MCF 10A (cell line): ENCODE results near the gene KBTBD2. TPM values are rescaled to one million over a fixed set of nuclear protein-coding genes. Genes with fewer than 3 reads are reported as not detected.
A peak's percentile ranks its signal among the peaks of the same experiment; 100 is the strongest.

Source experiments
- BruUV-seq: library from RNA; stranded (reverse); fragments of 400-500 nt; replicated peaks from 2 replicates; lab custom pipeline; 2021; lab: Mats Ljungman, UMichigan
- CTCF ChIA-PET: fragments of 300-600 bp; sonication (Branson Sonifier 250); formaldehyde crosslinking; extraction: SDS; loops from one replicate; lab custom pipeline; 2021; ENCODE audit warnings: antibody characterized with exemption, inconsistent platforms; lab: Yijun Ruan, JAX
- POLR2A ChIA-PET: fragments of 300-600, 350-650 bp; sonication (Branson Sonifier 250); formaldehyde crosslinking; extraction: SDS; loops from one replicate; lab custom pipeline; 2020; ENCODE audit warnings: antibody characterized with exemption, inconsistent platforms; lab: Yijun Ruan, JAX
- DNase-seq: peaks from one replicate; pipeline ENCODE4 v3.0.0-alpha.2; 2018; ENCODE audit not compliant: unreplicated experiment
- H3K27ac Mint-ChIP-seq: one replicate; pipeline ENCODE4 v1.8.0; 2022; ENCODE audit warnings: mild to moderate bottlenecking, low read depth, mixed read lengths; ENCODE audit not compliant: unreplicated experiment
- H3K27me3 Mint-ChIP-seq: one replicate; pipeline ENCODE4 v1.8.0; 2022; ENCODE audit warnings: mixed read lengths; ENCODE audit not compliant: insufficient read depth, unreplicated experiment
- H3K36me3 Mint-ChIP-seq: one replicate; pipeline ENCODE4 v1.8.0; 2022; ENCODE audit warnings: mild to moderate bottlenecking, moderate library complexity, mixed read lengths; ENCODE audit not compliant: insufficient read depth, unreplicated experiment
- H3K4me1 Mint-ChIP-seq: one replicate; pipeline ENCODE4 v1.8.0; 2022; ENCODE audit warnings: mixed read lengths; ENCODE audit not compliant: insufficient read depth, unreplicated experiment
- H3K4me3 Mint-ChIP-seq: one replicate; pipeline ENCODE4 v1.8.0; 2022; ENCODE audit warnings: mild to moderate bottlenecking, moderate library complexity, mixed read lengths; ENCODE audit not compliant: unreplicated experiment
- H3K9me3 Mint-ChIP-seq: one replicate; pipeline ENCODE4 v1.8.0; 2022; ENCODE audit warnings: mixed read lengths; ENCODE audit not compliant: unreplicated experiment
- CTCF ChIP-seq: fragments of 200-600 bp; IDR thresholded peaks from one replicate; pipeline ENCODE4 v1.8.0; 2022; ENCODE audit warnings: antibody characterized with exemption, mild to moderate bottlenecking; ENCODE audit not compliant: unreplicated experiment
- intact Hi-C: fragments of 100-400 bp; cut with micrococcal nuclease; formaldehyde crosslinking; loops from 2 replicates; pipeline ENCODE4 v1.14.1; 2022
- total RNA-seq: library from RNA; stranded (reverse); gene quantifications from 2 replicates; pipeline ENCODE4 v1.2.3, GENCODE V29; 2022

The KBTBD2 gene
- total RNA-seq, 1 experiment from 2014 or later: 27.2 TPM

GRCh38 chr7:32891800-32892520, 400 bp upstream of the KBTBD2 start:
- BruUV-seq: no TSS peak
- Mint-ChIP-seq H3K9me3 (no peaks in the 10 kb centered on the region), H3K27me3 (no peaks in the 10 kb centered on the region), H3K27ac (peak overlapping the region; percentile 99), H3K36me3 (peaks cover 6% of the 10 kb centered on the region), H3K4me1 (peaks cover 32% of the 10 kb centered on the region), H3K4me3 (peak overlapping the region; percentile 93)
- intact Hi-C loops: loop anchor here (2.0 to 5.0 kb wide), 2 partner anchors 51 to 170 kb away; partner anchors contain the start of gene NT5C3A
- DNase-seq: peak; percentile 97
- ChIA-PET POLR2A (interaction anchor here (0.6 to 7.8 kb wide), 24 partner anchors 9 to 398 kb away, joined by 3 to 107 read pairs (median 6); partner anchors contain the start of genes FKBP9 and NT5C3A), CTCF (interaction anchor here (0.6 kb wide), 1 partner anchor 14 kb away, joined by 3 read pairs; no protein-coding TSS in a partner anchor)
- no peak for TF ChIP-seq CTCF

GRCh38 chr7:32890793-32891042, 842 bp downstream of the KBTBD2 start:
- Mint-ChIP-seq H3K4me1 (peaks cover 35% of the 10 kb centered on the region), H3K36me3 (peaks cover 6% of the 10 kb centered on the region), H3K27me3 (no peaks in the 10 kb centered on the region), H3K4me3 (peak overlapping the region; percentile 93), H3K27ac (peak overlapping the region; percentile 99), H3K9me3 (no peaks in the 10 kb centered on the region)
- BruUV-seq: TSS peak; percentile 84
- no peak for TF ChIP-seq CTCF
- intact Hi-C loops: loop anchor here (1.0 to 5.0 kb wide), 2 partner anchors 172 to 217 kb away; partner anchors contain the start of gene NT5C3A
- no peak for DNase-seq
- ChIA-PET POLR2A (interaction anchor here (0.7 to 7.8 kb wide), 24 partner anchors 8 to 397 kb away, joined by 3 to 107 read pairs (median 6); partner anchors contain the start of genes FKBP9 and NT5C3A), CTCF (interaction anchor here (0.6 to 2.5 kb wide), 6 partner anchors 40 to 218 kb away, joined by 3 to 11 read pairs (median 4); no protein-coding TSS in a partner anchor)

GRCh38 chr7:32890010-32890792, 1.4 kb downstream of the KBTBD2 start:
- no peak for TF ChIP-seq CTCF
- no peaks in the 10 kb centered on the region for H3K27me3 Mint-ChIP-seq
- peaks cover 6% of the 10 kb centered on the region for H3K36me3 Mint-ChIP-seq
- peak; percentile 73 for DNase-seq
- CTCF ChIA-PET: interaction anchor here (0.6 to 2.5 kb wide), 7 partner anchors 19 to 219 kb away, joined by 3 to 11 read pairs (median 4); no protein-coding TSS in a partner anchor
- H3K4me3 Mint-ChIP-seq: peak overlapping the region; percentile 93
- peaks cover 35% of the 10 kb centered on the region for H3K4me1 Mint-ChIP-seq
- intact Hi-C loops: loop anchor here (1.0 to 5.0 kb wide), 2 partner anchors 172 to 217 kb away; partner anchors contain the start of gene NT5C3A
- no peaks in the 10 kb centered on the region for H3K9me3 Mint-ChIP-seq
- H3K27ac Mint-ChIP-seq: peak overlapping the region; percentile 99
- POLR2A ChIA-PET: interaction anchor here (0.7 to 7.8 kb wide), 28 partner anchors 7 to 396 kb away, joined by 3 to 107 read pairs (median 5); partner anchors contain the start of genes FKBP9 and NT5C3A
- BruUV-seq: TSS peak; percentile 45
